ENCODE measurements around the gene CAV2. TPM values are rescaled to one million over a fixed set of nuclear protein-coding genes. Genes with fewer than 3 reads are reported as not detected.
A peak's percentile ranks its signal among the peaks of the same experiment; 100 is the strongest.

The CAV2 gene
- total RNA-seq, 1 experiment from 2014 or later, result 171 TPM

GRCh38 chr7:116493449-116493848 lies 6.1 kb upstream of the CAV2 start:
- Mint-ChIP-seq H3K36me3 (ENCODE audit: insufficient read depth, unreplicated experiment) (no peaks in the 10 kb centered on the region), H3K27ac (ENCODE audit: low read depth, unreplicated experiment) (no peak overlapping the region), H3K27me3 (ENCODE audit: insufficient read depth, unreplicated experiment) (no peaks in the 10 kb centered on the region), H3K4me3 (ENCODE audit: unreplicated experiment) (no peak overlapping the region), H3K9me3 (ENCODE audit: unreplicated experiment) (no peaks in the 10 kb centered on the region), H3K4me1 (ENCODE audit: insufficient read depth, unreplicated experiment) (peaks cover 22% of the 10 kb centered on the region)
- ChIA-PET CTCF (interaction anchor here (4.8 kb wide), 1 partner anchor 234 kb away, joined by 27 read pairs; no protein-coding TSS in a partner anchor), POLR2A (interaction anchor here (0.6 to 3.4 kb wide), 5 partner anchors 20 to 317 kb away, joined by 3 to 29 read pairs (median 5); no protein-coding TSS in a partner anchor)
- no TSS peak for BruUV-seq (replicated peaks)
- intact Hi-C loops (cut with micrococcal nuclease), result no loop called here
- no peak for TF ChIP-seq CTCF (IDR thresholded peaks at IDR 0.05; ENCODE audit: unreplicated experiment)
- DNase-seq (ENCODE audit: unreplicated experiment), result no peak

GRCh38 chr7:116494472-116494871 lies 5.1 kb upstream of the CAV2 start:
- DNase-seq (ENCODE audit: unreplicated experiment), result no peak
- intact Hi-C loops (cut with micrococcal nuclease), result no loop called here
- no peak overlapping the region for H3K27ac Mint-ChIP-seq (ENCODE audit: low read depth, unreplicated experiment)
- no TSS peak for BruUV-seq (replicated peaks)
- ChIA-PET POLR2A (interaction anchor here (1.0 to 14.6 kb wide), 10 partner anchors 28 to 275 kb away, joined by 3 to 241 read pairs (median 12); partner anchors contain the start of gene CAV1), CTCF (interaction anchor here (0.6 to 4.8 kb wide), 9 partner anchors 9 to 237 kb away, joined by 3 to 27 read pairs (median 5); partner anchors contain the start of gene CAV1)
- TF ChIP-seq CTCF (IDR thresholded peaks at IDR 0.05; ENCODE audit: unreplicated experiment), result no peak
- H3K4me1 Mint-ChIP-seq (ENCODE audit: insufficient read depth, unreplicated experiment), result peaks cover 30% of the 10 kb centered on the region
- H3K36me3 Mint-ChIP-seq (ENCODE audit: insufficient read depth, unreplicated experiment), result no peaks in the 10 kb centered on the region
- no peak overlapping the region for H3K4me3 Mint-ChIP-seq (ENCODE audit: unreplicated experiment)
- no peaks in the 10 kb centered on the region for H3K27me3 Mint-ChIP-seq (ENCODE audit: insufficient read depth, unreplicated experiment)
- H3K9me3 Mint-ChIP-seq (ENCODE audit: unreplicated experiment), result no peaks in the 10 kb centered on the region

DNA sequence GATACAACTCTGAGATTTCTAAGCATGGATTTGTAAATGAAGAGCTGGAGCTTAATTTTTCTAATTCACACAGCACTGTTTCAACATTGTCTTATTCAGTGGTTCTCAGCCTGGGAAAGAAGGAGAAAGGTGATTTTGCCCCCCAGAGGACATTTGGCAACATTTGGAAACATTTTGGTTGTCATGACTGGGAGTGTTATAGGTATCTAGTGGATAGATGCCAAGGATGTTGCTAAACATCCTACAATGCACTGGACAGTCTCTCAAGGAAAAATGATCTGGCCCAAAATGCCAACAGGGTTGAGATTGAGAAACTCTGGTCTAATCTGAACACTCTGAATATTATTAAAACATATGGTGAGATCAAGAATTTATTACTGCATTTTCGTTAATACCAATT lies 3.8 kb upstream of the CAV2 start:
- peak; percentile 96 for DNase-seq (ENCODE audit: unreplicated experiment)
- Mint-ChIP-seq H3K27ac (ENCODE audit: low read depth, unreplicated experiment) (peak overlapping the region; percentile 65), H3K4me3 (ENCODE audit: unreplicated experiment) (no peak overlapping the region), H3K9me3 (ENCODE audit: unreplicated experiment) (no peaks in the 10 kb centered on the region), H3K36me3 (ENCODE audit: insufficient read depth, unreplicated experiment) (peaks cover 7% of the 10 kb centered on the region), H3K27me3 (ENCODE audit: insufficient read depth, unreplicated experiment) (no peaks in the 10 kb centered on the region), H3K4me1 (ENCODE audit: insufficient read depth, unreplicated experiment) (peaks cover 26% of the 10 kb centered on the region)
- ChIA-PET POLR2A (interaction anchor here (0.6 to 14.6 kb wide), 12 partner anchors 15 to 286 kb away, joined by 3 to 241 read pairs (median 8); partner anchors contain the start of genes CAV1 and TES), CTCF (interaction anchor here (0.6 to 4.8 kb wide), 17 partner anchors 13 to 359 kb away, joined by 3 to 27 read pairs (median 4); partner anchors contain the start of gene CAV1)
- BruUV-seq (replicated peaks), result no TSS peak
- intact Hi-C loops (cut with micrococcal nuclease), result loop anchor here (5.0 kb wide), 1 partner anchor 38 kb away; no protein-coding TSS in a partner anchor
- TF ChIP-seq CTCF (IDR thresholded peaks at IDR 0.05; ENCODE audit: unreplicated experiment), result no peak

GRCh38 chr7:116496653-116497052 lies 2.9 kb upstream of the CAV2 start:
- Mint-ChIP-seq H3K27me3 (ENCODE audit: insufficient read depth, unreplicated experiment) (no peaks in the 10 kb centered on the region), H3K27ac (ENCODE audit: low read depth, unreplicated experiment) (peak overlapping the region; percentile 64), H3K9me3 (ENCODE audit: unreplicated experiment) (no peaks in the 10 kb centered on the region), H3K36me3 (ENCODE audit: insufficient read depth, unreplicated experiment) (peaks cover 14% of the 10 kb centered on the region), H3K4me3 (ENCODE audit: unreplicated experiment) (no peak overlapping the region), H3K4me1 (ENCODE audit: insufficient read depth, unreplicated experiment) (peaks cover 31% of the 10 kb centered on the region)
- ChIA-PET POLR2A (interaction anchor here (0.7 to 14.6 kb wide), 14 partner anchors 26 to 237 kb away, joined by 3 to 241 read pairs (median 6); partner anchors contain the start of gene CAV1), CTCF (interaction anchor here (0.6 to 4.8 kb wide), 10 partner anchors 14 to 339 kb away, joined by 3 to 27 read pairs (median 4); partner anchors contain the start of gene CAV1)
- no peak for TF ChIP-seq CTCF (IDR thresholded peaks at IDR 0.05; ENCODE audit: unreplicated experiment)
- BruUV-seq (replicated peaks), result no TSS peak
- intact Hi-C loops (cut with micrococcal nuclease), result loop anchor here (5.0 kb wide), 1 partner anchor 39 kb away; no protein-coding TSS in a partner anchor
- no peak for DNase-seq (ENCODE audit: unreplicated experiment)
